GM10266 (cell line): ENCODE measurements around the gene HOXA7.

Experiments
- DNase-seq: peaks from one replicate; pipeline ENCODE4 v3.0.0; 2012; ENCODE audit errors: extremely low spot score
- CTCF ChIP-seq: IDR thresholded peaks from 2 replicates; pipeline ENCODE4 v1.5.1; 2012; ENCODE audit warnings: mild to moderate bottlenecking, low read depth; ENCODE audit not compliant: control insufficient read depth, insufficient read depth; ENCODE audit errors: missing control alignments

Gene HOXA7

DNA sequence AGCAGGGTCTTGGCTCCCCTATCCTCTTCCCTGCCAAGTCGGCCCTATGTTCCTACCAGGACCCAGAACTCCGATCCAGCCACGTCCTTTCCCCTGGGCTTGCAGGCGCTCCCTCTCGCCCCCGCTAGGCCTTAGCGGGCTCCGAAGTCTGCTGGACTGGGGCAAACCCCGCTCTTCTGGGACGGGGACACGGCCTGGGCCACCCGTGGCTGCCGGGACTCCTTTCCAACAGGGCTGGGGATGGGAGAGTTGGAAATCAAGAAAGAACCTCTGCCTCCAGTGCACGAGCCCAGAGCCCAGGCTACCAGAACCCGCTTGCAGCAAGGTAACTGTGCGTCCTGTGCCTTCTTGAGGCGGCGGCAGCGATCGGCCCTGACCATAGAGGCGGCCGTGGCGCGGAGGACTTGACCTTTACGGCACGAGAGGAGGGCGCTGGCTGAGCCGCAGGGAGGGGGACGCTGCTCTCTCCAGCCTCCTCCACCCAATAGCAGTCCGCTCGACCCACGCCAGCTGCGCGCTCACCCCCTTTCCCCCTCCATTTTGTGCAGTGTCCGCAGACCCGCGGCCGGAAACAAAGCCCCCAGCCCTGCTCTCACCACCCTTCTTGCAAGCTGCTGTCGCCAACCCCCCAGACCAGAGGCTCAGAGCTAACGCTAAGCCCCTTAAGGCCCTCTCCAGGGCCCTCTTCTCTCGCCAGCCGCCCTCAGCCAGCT is 35.5 kb upstream of the HOXA7 start:
- TF ChIP-seq CTCF: no peak
- no peak for DNase-seq

DNA sequence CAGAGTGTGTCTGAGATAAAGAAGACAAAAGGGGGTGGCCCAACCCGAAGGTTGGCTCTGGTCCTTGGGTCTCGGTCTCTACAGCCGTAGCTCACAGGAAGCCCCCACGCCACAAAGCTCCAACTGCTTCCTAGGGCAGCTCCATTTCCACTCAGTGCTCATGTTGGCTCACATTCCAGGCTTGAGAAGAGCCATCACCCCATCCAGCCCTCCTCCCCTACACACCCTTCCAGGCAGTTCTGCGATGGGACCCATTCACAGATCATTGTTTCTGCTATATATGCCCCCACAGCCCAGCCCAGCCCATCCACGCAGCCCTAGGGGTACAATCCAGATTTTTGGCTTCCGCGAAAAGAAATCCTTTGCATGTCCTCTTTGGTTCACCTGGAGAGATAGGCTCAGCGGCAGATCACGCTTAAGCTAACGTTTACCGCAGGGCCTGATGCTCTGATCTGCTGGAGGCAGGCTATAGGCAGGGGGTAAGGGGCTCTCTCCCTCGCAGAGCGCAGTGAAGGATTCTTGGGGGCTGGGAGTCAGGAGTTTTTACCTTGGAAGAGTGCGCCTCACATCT is 34.8 kb upstream of the HOXA7 start:
- no peak for DNase-seq
- no peak for TF ChIP-seq CTCF

- DNase-seq: no peak
Measured at GRCh38 chr7:27189997-27190748, 33.7 kb upstream of the HOXA7 start.

DNA sequence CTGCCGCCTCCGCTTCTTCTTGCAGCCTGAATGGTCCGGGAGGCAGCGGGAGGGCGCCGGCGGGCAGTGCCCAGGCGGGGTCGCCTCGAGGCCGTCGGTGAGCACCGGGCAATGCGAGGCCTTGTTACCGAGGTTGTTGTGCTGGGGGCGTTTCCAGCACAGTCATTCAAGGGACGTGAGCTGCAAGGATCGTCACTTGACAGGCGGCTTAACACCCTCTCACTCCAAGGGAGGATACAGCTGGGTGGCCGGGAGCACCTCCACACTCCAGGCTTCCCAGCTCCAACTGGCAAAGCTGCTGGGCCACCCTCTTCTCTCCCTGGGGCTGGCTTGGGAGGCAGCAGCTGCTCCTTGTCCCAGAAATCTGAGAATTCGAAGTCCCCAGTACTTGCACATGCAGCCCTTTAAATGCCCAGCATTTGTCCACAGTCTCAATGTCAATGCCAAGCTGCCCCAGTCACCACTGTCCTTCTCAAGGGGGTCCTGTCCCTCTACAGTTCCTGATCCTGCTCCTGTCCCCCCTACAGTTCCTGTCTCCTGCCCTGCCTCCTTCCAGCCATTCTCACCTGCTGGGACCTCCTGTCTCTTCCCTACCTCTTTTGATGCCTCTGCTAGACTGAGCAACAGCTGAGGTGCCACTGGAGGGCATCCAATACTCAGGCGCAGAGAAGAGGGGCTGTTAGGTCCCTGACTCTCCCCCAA is 33.0 kb upstream of the HOXA7 start:
- DNase-seq: no peak
- no peak for TF ChIP-seq CTCF

More at GRCh38 chr7:27189997-27190748, 33.7 kb upstream of the HOXA7 start:
- TF ChIP-seq CTCF: no peak

DNA sequence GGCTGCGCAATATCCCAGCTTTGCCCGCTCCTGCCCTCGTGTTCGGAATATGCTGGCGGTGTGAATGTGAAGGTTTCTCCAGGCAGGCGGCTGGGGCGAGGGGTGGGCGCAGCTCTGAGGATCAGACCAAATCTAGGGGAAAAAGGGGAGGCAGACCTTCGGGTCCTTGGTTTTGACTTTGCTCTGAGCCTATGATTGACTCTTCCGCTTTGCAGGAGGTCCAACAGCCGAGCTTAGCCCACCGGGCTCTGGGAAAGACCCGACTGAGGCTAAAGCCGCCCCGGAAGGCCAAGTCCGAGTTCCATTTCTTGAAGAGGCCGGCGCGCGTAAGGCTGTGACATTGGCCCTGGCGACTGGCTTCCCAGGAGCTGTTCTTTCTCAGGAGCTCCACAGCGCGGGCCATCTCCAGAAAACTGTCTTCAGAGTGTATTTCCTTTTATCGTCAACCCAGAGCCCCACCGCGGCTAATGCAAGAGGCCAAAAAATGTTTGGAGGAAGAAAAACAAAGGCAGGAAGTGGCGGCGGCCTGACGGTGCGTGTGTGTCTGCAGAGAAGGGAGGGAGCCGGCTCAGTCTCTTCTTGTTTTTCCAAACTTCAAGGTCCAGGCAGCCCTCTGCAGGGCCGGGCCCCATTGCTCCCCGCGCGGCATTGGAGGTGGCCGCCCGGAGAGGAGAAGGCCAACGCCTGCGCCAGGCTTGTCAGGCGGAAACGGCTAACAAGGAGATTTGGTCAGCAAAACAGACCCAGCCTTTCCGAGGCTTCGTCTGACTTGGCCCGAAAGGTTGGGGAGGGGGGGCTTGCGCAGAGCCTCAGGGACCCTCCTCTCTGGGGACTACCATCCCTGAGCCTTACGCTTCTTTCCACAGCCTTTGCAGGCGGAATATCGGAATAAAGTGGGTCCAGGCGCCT is 32.2 kb upstream of the HOXA7 start:
- no peak for DNase-seq
- TF ChIP-seq CTCF: no peak

DNA sequence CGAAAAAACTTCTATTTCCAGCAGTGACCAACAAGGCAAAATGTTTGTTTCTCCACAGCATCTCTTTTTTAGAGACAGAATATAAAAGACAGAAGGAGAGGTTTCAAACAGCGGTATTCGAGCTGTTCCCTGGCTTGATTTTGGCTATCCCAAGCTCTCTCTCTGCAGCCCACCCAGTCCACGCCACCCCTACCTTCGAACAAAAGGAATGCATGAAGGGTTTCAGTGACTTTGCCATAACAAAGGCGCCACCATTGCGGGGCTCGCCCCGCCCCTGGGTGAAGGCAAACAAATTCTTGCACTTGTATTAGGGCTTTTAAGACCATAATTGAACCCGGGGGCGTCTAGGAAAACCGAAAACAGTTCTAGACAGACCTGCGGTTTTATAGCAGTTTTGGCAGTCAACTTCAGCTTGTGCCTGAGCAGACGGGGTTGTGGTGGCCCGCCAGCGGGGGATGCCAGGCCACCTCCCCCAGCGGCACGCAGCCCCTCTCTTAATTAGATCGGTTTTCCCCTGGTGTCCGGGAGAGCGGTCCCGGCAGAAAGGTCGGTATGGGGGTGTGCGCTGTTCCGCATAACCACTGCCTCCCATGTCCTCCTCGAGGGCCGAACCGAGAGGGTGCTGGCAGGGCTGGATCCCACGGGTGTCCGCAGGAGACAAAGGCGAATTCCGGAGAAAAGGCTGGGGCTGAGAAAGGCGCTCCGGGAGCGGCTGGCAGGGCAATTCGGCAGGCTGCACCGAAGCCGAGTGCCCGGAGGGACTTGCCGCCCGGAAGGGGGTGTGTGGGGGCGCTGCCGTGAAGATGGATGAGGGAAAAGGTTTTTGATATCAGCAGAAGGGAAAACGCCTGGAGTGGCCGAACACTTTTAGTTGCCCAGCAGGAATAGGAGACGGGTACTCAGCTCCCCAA is 31.3 kb upstream of the HOXA7 start:
- DNase-seq: no peak

More for the DNA sequence above, 31.3 kb upstream of the HOXA7 start:
- TF ChIP-seq CTCF: no peak
